Measurements from ENCODE around the gene GAL3ST3. TPM values are rescaled to one million over a fixed set of nuclear protein-coding genes. Genes with fewer than 3 reads are reported as not detected.

Gene GAL3ST3
- total RNA-seq, 4 donors from 2014 or later = not detected

DNA sequence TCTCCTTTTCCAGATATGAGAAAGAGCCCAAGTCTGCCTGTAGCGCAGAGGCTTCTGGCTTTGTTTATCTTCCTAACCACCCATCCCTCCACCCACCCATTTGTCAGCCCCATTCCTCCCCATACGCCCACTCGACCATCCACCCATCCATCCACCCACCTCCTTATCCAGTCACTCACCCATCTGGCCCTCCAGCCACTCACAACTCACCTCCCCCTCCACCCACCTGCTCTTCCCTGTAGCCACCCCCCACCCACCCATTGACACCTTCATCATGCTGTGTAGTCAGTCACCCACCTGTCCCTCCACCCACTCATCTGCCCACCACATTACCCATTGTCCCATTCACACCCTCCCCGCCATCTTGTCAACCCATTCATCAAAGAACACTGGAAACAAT lies 31.6 kb downstream of the GAL3ST3 start:
- H3K4me3 ChIP-seq (ENCODE audit: low read depth, poor library complexity, severe bottlenecking) = no peak overlapping the region
- intact Hi-C loops (cut with DNase I; ENCODE audit: low total_unique reads) = no loop called here
- no peak for DNase-seq (ENCODE audit: low spot score in 2 of 2)
- WGBS, 2 donors = 90 to 92% methylated on average over 4 of the region's 4 CpGs
- TF ChIP-seq POLR2A (IDR thresholded peaks at IDR 0.05) = no peak
- TF ChIP-seq, protein P1, sequence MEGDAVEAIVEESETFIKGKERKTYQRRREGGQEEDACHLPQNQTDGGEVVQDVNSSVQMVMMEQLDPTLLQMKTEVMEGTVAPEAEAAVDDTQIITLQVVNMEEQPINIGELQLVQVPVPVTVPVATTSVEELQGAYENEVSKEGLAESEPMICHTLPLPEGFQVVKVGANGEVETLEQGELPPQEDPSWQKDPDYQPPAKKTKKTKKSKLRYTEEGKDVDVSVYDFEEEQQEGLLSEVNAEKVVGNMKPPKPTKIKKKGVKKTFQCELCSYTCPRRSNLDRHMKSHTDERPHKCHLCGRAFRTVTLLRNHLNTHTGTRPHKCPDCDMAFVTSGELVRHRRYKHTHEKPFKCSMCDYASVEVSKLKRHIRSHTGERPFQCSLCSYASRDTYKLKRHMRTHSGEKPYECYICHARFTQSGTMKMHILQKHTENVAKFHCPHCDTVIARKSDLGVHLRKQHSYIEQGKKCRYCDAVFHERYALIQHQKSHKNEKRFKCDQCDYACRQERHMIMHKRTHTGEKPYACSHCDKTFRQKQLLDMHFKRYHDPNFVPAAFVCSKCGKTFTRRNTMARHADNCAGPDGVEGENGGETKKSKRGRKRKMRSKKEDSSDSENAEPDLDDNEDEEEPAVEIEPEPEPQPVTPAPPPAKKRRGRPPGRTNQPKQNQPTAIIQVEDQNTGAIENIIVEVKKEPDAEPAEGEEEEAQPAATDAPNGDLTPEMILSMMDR (IDR thresholded peaks at IDR 0.05) = no peak

DNA sequence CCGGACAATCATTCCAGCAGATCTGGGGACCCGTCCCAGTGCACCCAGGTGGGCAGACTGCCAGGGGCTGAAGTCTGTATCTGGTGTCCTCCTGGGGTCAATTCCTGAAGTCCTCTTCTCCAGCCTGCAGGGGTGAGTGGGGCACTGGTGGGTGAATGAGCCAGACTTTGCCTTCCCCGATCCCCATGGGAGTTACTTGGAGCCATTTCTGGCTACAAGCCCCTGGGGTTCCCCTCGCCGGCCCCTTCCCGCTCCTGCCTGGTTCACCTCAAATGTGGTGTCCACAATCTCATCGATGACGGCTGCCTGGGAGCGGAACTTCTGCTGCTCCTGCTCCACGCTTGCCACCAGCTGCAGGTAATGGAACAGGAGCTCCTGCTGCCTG lies 32.2 kb downstream of the GAL3ST3 start:
- intact Hi-C loops (cut with DNase I; ENCODE audit: low total_unique reads) = no loop called here
- no peak for DNase-seq (ENCODE audit: low spot score in 2 of 2)
- no peak for TF ChIP-seq POLR2A (IDR thresholded peaks at IDR 0.05)
- TF ChIP-seq, protein P1 (IDR thresholded peaks at IDR 0.05) = no peak
- H3K4me3 ChIP-seq (ENCODE audit: low read depth, poor library complexity, severe bottlenecking) = no peak overlapping the region
- 84 to 90% methylated on average over 10 of the region's 10 CpGs for WGBS, 2 donors

DNA sequence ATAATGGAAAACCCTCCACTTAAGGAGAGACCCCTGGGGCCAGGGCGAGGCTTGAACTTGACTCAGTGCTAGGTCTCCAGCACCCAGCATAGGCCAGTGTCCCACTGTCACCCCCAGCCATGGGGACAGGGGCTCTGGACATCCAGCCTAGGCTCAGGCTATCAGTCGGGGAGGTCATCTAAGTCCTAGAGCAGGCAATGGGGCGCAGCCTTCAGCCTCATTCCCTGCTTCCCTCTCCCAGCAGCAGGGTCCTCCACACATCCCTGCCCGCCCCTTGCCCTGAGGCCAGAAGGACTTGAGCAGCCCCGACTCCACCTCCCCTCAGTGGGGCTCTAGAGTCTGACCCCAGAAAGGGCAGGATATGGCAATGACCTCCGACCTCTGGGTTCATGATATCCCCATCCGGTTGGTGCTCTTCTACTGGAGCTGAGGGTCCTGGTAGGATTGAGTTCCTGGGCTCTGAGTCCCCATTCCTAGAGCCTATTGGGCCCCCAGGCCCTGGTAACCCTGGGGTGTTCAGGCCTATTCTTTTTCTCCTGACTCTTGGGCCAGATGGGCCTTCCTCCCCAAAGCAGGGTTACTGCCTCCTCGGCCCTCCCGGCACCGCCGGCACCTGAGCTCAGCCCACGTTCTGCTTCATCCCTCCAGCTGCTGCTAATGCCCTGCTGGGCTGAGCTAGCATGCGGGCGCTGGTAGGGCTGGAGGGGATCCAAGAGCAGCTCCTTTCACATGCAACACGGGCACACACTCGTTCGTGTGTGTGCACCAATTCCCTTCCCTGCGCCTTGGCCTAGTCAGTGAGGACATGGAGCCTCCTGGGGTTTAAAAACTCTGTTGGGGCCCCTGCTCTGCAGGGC lies 32.8 kb downstream of the GAL3ST3 start:
- intact Hi-C loops (cut with DNase I; ENCODE audit: low total_unique reads) = no loop called here
- WGBS, 2 donors = 74 to 77% methylated on average over 17 of the region's 18 CpGs

DNA sequence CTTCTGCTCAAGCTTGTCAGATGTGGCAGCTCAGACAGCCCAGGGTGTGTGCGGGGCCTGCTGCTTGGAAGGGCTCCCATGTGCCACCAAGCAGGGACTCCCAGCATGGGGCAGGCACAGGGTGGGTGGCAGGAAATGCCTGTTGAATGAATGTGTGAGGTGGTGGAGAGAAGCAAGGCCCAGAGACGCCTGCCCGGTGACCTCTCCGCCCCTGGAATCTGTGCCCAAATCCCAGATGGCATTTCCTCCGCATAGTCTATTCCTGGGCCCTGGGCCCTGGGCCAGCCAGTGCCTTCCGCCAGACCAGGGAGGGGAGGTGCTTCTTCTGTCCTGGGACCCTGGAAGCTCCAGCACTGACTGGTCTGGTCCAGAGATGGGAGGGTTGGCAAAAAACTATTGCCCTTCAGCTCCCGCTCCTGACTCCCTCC lies 33.5 kb downstream of the GAL3ST3 start:
- no peak overlapping the region for H3K4me3 ChIP-seq (ENCODE audit: low read depth, poor library complexity, severe bottlenecking)
- intact Hi-C loops (cut with DNase I; ENCODE audit: low total_unique reads) = no loop called here
- TF ChIP-seq, protein P1 (IDR thresholded peaks at IDR 0.05) = no peak
- TF ChIP-seq POLR2A (IDR thresholded peaks at IDR 0.05) = no peak
- no peak for DNase-seq (ENCODE audit: low spot score in 2 of 2)
- WGBS, 2 donors = 67 to 75% methylated on average over 6 to 7 of the region's 7 CpGs

More for the DNA sequence above, 32.8 kb downstream of the GAL3ST3 start:
- TF ChIP-seq, protein P1 (IDR thresholded peaks at IDR 0.05) = no peak
- no peak for TF ChIP-seq POLR2A (IDR thresholded peaks at IDR 0.05)
- no peak for DNase-seq (ENCODE audit: low spot score in 2 of 2)
- no peak overlapping the region for H3K4me3 ChIP-seq (ENCODE audit: low read depth, poor library complexity, severe bottlenecking)

- H3K4me3 ChIP-seq (ENCODE audit: low read depth, poor library complexity, severe bottlenecking) = no peak overlapping the region
- intact Hi-C loops (cut with DNase I; ENCODE audit: low total_unique reads) = no loop called here
- TF ChIP-seq, protein P1 (IDR thresholded peaks at IDR 0.05) = no peak
- TF ChIP-seq POLR2A (IDR thresholded peaks at IDR 0.05) = no peak
- DNase-seq (ENCODE audit: low spot score in 2 of 2) = no peak
- WGBS, 2 donors = 94 to 99% methylated on average over 4 to 6 of the region's 6 CpGs
Measured at GRCh38 chr11:66014804-66015453, 34.0 kb downstream of the GAL3ST3 start.
